ENCODE measurements around the gene CEP19. TPM values are rescaled to one million over a fixed set of nuclear protein-coding genes. Genes with fewer than 3 reads are reported as not detected.

The CEP19 gene
- total and polyA plus RNA-seq, 2 of the 8 experiments (the other 6 are each of a cell fraction or from before 2014, with no cell fraction given): 0.95 to 1.6 TPM

DNA sequence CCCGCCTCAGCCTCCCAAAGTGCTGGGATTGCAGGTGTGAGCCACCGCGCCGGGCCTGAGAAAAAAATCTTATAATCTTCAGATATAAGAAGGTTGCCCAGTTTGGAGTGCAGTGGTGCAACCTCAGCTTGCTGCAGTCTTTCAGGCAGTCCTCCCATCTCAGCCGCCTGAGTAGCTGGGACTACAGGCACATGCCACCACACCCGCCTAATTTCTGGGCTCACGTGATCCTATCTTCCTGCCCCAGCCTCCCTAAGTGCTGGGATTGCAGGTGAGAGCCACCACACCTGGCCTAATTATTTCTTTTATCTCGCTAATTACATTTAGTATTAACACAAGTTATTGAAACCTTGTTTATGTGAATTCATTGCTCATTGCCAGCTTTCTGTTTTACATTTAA is 41.2 kb upstream of the CEP19 start:
- Histone ChIP-seq H2BK12ac (ENCODE audit: low read depth, low read length) (no peak overlapping the region), H2BK15ac (ENCODE audit: low read length) (no peak overlapping the region), H3K4me3 (ENCODE audit: extremely low read depth in 1 of 4, insufficient read depth in 2 of 4, low read depth in 3 of 4, low read length in 4 of 4) (no peak overlapping the region), H3K4ac (replicated peaks; ENCODE audit: insufficient read length, low read depth, low read length) (no peak overlapping the region), H2AK5ac (ENCODE audit: low read depth, low read length) (no peak overlapping the region), H3K18ac (ENCODE audit: extremely low read depth, low read length) (no peak overlapping the region), H3K27me3 (replicated peaks in 1 of 4; ENCODE audit: control insufficient read depth in 3 of 4, extremely low read depth in 1 of 4, insufficient read depth in 3 of 4, low read length in 3 of 4) (no peaks in the 10 kb centered on the region; a peak in 1 of 7 replicates), H2BK20ac (ENCODE audit: low read length) (no peak overlapping the region), H3K27ac (ENCODE audit: low read depth, low read length) (no peak overlapping the region), H3K79me1 (ENCODE audit: low read depth, low read length) (peaks cover 14% of the 10 kb centered on the region), H2BK5ac (ENCODE audit: low read depth, low read length) (no peak overlapping the region), H4K5ac (ENCODE audit: insufficient read length, low read depth, low read length) (no peak overlapping the region), H4K20me1 (replicated peaks in 1 of 2; ENCODE audit: control insufficient read depth in 1 of 2, insufficient read depth in 2 of 2, low read length in 2 of 2) (peaks cover 5 to 8% of the 10 kb centered on the region in 2 experiments), H3K79me2 (ENCODE audit: control insufficient read depth in 1 of 2, insufficient read depth in 2 of 2, low read length in 2 of 2) (peaks cover 12 to 86% of the 10 kb centered on the region in 2 experiments), H4K91ac (replicated peaks; ENCODE audit: insufficient read length, low read length) (no peak overlapping the region), H3K9ac (replicated peaks in 1 of 4; ENCODE audit: extremely low read depth in 1 of 4, low read depth in 3 of 4, low read length in 3 of 4) (no peak overlapping the region), H3K4me2 (ENCODE audit: insufficient read depth in 1 of 2, low read depth in 2 of 2, low read length in 2 of 2) (no peak overlapping the region), H3K36me3 (ENCODE audit: control insufficient read depth in 2 of 4, insufficient read depth in 4 of 4, low read length in 3 of 4) (peaks cover 0 to 7% (median 2%) of the 10 kb centered on the region in 4 experiments; a peak in 3 of 8 replicates), H4K8ac (ENCODE audit: extremely low read depth, insufficient read depth, low read length) (no peak overlapping the region), H3K4me1 (replicated peaks in 1 of 4; ENCODE audit: control insufficient read depth in 3 of 4, insufficient read depth in 4 of 4, low read length in 3 of 4) (peaks cover 0 to 13% (median 4%) of the 10 kb centered on the region in 4 experiments; a peak in 5 of 7 replicates), H3K23me2 (ENCODE audit: low read depth, low read length) (no peaks in the 10 kb centered on the region), H3K23ac (ENCODE audit: insufficient read length) (no peak overlapping the region), H3K14ac (ENCODE audit: insufficient read length) (no peak overlapping the region), H3K9me3 (ENCODE audit: insufficient read depth in 2 of 2, low read depth in 1 of 2, low read length in 1 of 2) (no peaks in the 10 kb centered on the region), H2AFZ (ENCODE audit: low read length) (no peak overlapping the region), H2BK120ac (replicated peaks; ENCODE audit: low read depth, low read length) (no peak overlapping the region), H3K56ac (replicated peaks; ENCODE audit: insufficient read length, low read depth, low read length) (no peak overlapping the region)
- ChIA-PET CTCF (ENCODE audit: partially characterized antibody) (interaction anchor here (0.9 kb wide), 1 partner anchor 237 kb away, joined by 4 read pairs; no protein-coding TSS in a partner anchor), POLR2A (ENCODE audit: partially characterized antibody) (interaction anchor here (4.8 kb wide), 1 partner anchor 13 kb away, joined by 23 read pairs; the partner anchor contains the start of gene PAK2)
- DNase-seq (ENCODE audit: low read depth in 1 of 2, low spot score in 2 of 2): no peak
- no peak for TF ChIP-seq SUZ12 (IDR thresholded peaks at IDR 0.05; ENCODE audit: low read length)
- TF ChIP-seq, protein P1, sequence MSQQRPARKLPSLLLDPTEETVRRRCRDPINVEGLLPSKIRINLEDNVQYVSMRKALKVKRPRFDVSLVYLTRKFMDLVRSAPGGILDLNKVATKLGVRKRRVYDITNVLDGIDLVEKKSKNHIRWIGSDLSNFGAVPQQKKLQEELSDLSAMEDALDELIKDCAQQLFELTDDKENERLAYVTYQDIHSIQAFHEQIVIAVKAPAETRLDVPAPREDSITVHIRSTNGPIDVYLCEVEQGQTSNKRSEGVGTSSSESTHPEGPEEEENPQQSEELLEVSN (IDR thresholded peaks at IDR 0.05): 0 out of 2 replicates have a peak, but pooled peaks have one; percentile 31
- no peak for TF ChIP-seq EZH2 (IDR thresholded peaks at IDR 0.05; ENCODE audit: low read depth, low read length, severe bottlenecking)
- 94% methylated on average over 8 of the region's 8 CpGs; no CpG with 5 or more reads in 1 of the 2 experiments for WGBS, 2 experiments (ENCODE audit: extremely low coverage in 1 of 2, insufficient coverage in 1 of 2, insufficient read length in 1 of 2, insufficient replicate concordance in 2 of 2, low coverage in 1 of 2, low lambda C conversion rate in 2 of 2, missing lambda C conversion rate in 1 of 2)
- FAIRE-seq: no peak
